ENCODE measurements around the gene MAGI2.

GRCh38 chr7:78112488-78112887, 1341.0 kb downstream of the MAGI2 start:
- TF ChIP-seq CTCF (IDR thresholded peaks at IDR 0.05) (no peak), POLR2A (IDR thresholded peaks at IDR 0.05) (no peak)
